Fibroblast of lung (primary cell): ENCODE results near the gene CFB. TPM values are rescaled to one million over a fixed set of nuclear protein-coding genes. Genes with fewer than 3 reads are reported as not detected.
A peak's percentile ranks its signal among the peaks of the same experiment; 100 is the strongest.

ENCODE experiments used
- DNase-seq, 2 donors: peaks; one replicate each; pipeline versions ENCODE4 v3.0.0 to v3.0.0-alpha.2; 2010; ENCODE audit warnings: low read depth in 2 of 2
- H2AFZ ChIP-seq: 2 replicates; pipeline ENCODE4 v1.5.1; 2012; ENCODE audit warnings: low read length, control low read depth, inconsistent platforms
- H3K27ac ChIP-seq: 2 replicates; pipeline ENCODE4 v1.5.1; 2011; ENCODE audit warnings: low read length, control low read depth; ENCODE audit not compliant: insufficient read depth
- H3K27me3 ChIP-seq: 2 replicates; pipeline ENCODE4 v1.5.1; 2011; ENCODE audit warnings: mild to moderate bottlenecking, low read length; ENCODE audit not compliant: control insufficient read depth, insufficient read depth
- H3K36me3 ChIP-seq: 2 replicates; pipeline ENCODE4 v1.5.1; 2011; ENCODE audit warnings: low read length; ENCODE audit not compliant: control insufficient read depth, insufficient read depth
- H3K4me1 ChIP-seq: 2 replicates; pipeline ENCODE4 v1.5.1; 2011; ENCODE audit warnings: low read length; ENCODE audit not compliant: control insufficient read depth, insufficient read depth; ENCODE audit errors: extremely low read depth
- H3K4me2 ChIP-seq: 2 replicates; pipeline ENCODE4 v1.5.1; 2011; ENCODE audit warnings: low read length, control low read depth; ENCODE audit not compliant: insufficient read depth; ENCODE audit errors: extremely low read depth
- H3K4me3 ChIP-seq, 4 experiments: fragments of 200-600 bp in 1 of 4; sonication (generic) in 1 of 4; replicated peaks in 1 of 4; 2 replicates each; pipeline ENCODE4 v1.5.1; 2011 to 2016; ENCODE audit warnings: low read length in 4 of 4, low read depth in 3 of 4, mild to moderate bottlenecking in 3 of 4, control low read depth in 2 of 4, inconsistent platforms in 1 of 4, mixed read lengths in 1 of 4; ENCODE audit not compliant: insufficient read depth in 1 of 4; ENCODE audit errors: control extremely low read depth in 1 of 4
- H3K79me2 ChIP-seq: 2 replicates; pipeline ENCODE4 v1.5.1; 2012; ENCODE audit warnings: mild to moderate bottlenecking, low read length, inconsistent platforms; ENCODE audit not compliant: control insufficient read depth, insufficient read depth
- H3K9ac ChIP-seq: 2 replicates; pipeline ENCODE4 v1.5.1; 2011; ENCODE audit warnings: mild to moderate bottlenecking, low read length, control low read depth; ENCODE audit not compliant: insufficient read depth
- H3K9me3 ChIP-seq: 2 replicates; pipeline ENCODE4 v1.5.1; 2012; ENCODE audit warnings: low read depth, low read length; ENCODE audit not compliant: control insufficient read depth, insufficient read depth
- H4K20me1 ChIP-seq: 2 replicates; pipeline ENCODE4 v1.5.1; 2011; ENCODE audit warnings: low read length; ENCODE audit not compliant: control insufficient read depth, insufficient read depth; ENCODE audit errors: extremely low read depth
- EZH2 ChIP-seq: IDR thresholded peaks from 2 replicates; pipeline ENCODE4 v1.5.1; 2012; ENCODE audit warnings: low read length, control low read depth, mild to moderate bottlenecking; ENCODE audit errors: missing control alignments
- polyA plus RNA-seq, 2 donors: library from polyadenylated mRNA; depleted of rRNA in 1 of 2; stranded (reverse) in 1 of 2; unstranded in 1 of 2; fragments of >200 nt; gene quantifications; 2 replicates each; pipeline ENCODE4 v1.2.1, GENCODE V29; 2011 to 2012; ENCODE audit warnings: missing spikeins in 1 of 2
- total RNA-seq: library from RNA; depleted of rRNA; stranded (reverse); fragments of >200 nt; gene quantifications from 2 replicates; pipeline ENCODE4 v1.2.1, GENCODE V29; 2014
- TF ChIP-seq, protein P1 (sequence below), 2 donors: IDR thresholded peaks in 1 of 2; conservative IDR thresholded peaks in 1 of 2; 1 replicate in 1 of 2; 2 replicates in 1 of 2; pipeline ENCODE4 v1.5.1; 2011 to 2012; ENCODE audit warnings: low read length in 2 of 2, control low read depth in 1 of 2, inconsistent platforms in 1 of 2, low read depth in 1 of 2, mild to moderate bottlenecking in 1 of 2

Gene CFB
- total and polyA plus RNA-seq, 2 donors (not counting 1 experiment from before 2014, with no cell fraction given): 21.7 to 62.9 TPM

DNA sequence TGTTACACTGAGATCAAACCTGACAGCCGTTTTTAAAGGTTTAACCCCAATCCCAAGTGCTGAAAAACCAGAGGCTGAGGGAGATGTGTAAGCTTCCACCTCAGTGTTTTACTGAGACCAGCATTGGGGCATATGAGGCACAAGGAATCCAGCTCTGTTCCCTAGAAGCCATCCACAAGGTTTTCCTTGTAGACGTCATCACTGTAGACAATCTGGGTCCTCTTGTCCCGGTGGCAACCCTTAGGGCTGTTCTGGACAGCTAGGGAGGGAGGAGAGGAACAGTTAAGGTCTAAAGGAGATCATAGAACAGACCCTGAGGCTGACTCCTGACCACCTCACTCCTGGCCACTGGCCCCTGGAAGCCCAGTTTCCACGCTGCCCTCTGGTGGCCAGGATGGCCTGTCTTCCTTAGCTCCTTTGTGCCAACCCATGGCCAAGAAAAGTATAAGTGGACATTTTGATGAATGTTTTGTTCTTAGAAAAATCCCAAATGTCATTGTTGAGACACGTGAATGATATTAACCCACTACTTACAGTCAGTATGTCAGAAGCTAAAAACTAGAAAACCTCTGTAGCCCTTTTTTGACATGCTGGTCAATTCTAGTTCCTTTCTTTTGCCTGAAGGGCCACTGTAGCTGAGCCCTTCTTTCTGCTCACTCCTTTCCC is 6.4 kb downstream of the CFB start:
- no peak overlapping the region for H2AFZ ChIP-seq
- H3K27ac ChIP-seq: no peak overlapping the region
- H3K36me3 ChIP-seq: peaks cover 25% of the 10 kb centered on the region
- peak; percentile 34 to 71 for DNase-seq
- no peak overlapping the region for H3K9ac ChIP-seq
- no peak overlapping the region for H3K4me3 ChIP-seq
- H3K9me3 ChIP-seq: no peaks in the 10 kb centered on the region
- H3K4me1 ChIP-seq: peaks cover 2% of the 10 kb centered on the region
- H3K4me2 ChIP-seq: no peak overlapping the region
- TF ChIP-seq, protein P1, sequence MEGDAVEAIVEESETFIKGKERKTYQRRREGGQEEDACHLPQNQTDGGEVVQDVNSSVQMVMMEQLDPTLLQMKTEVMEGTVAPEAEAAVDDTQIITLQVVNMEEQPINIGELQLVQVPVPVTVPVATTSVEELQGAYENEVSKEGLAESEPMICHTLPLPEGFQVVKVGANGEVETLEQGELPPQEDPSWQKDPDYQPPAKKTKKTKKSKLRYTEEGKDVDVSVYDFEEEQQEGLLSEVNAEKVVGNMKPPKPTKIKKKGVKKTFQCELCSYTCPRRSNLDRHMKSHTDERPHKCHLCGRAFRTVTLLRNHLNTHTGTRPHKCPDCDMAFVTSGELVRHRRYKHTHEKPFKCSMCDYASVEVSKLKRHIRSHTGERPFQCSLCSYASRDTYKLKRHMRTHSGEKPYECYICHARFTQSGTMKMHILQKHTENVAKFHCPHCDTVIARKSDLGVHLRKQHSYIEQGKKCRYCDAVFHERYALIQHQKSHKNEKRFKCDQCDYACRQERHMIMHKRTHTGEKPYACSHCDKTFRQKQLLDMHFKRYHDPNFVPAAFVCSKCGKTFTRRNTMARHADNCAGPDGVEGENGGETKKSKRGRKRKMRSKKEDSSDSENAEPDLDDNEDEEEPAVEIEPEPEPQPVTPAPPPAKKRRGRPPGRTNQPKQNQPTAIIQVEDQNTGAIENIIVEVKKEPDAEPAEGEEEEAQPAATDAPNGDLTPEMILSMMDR (conservative IDR thresholded peaks at IDR 0.05 in 1 of 2, IDR thresholded peaks at IDR 0.05 in 1 of 2; ENCODE audit: low read depth in 1 of 2, low read length in 2 of 2): peak; percentile 84 to 88
- TF ChIP-seq EZH2: no peak
- H4K20me1 ChIP-seq: no peaks in the 10 kb centered on the region
- no peaks in the 10 kb centered on the region for H3K27me3 ChIP-seq
- peaks cover 5% of the 10 kb centered on the region for H3K79me2 ChIP-seq

DNA sequence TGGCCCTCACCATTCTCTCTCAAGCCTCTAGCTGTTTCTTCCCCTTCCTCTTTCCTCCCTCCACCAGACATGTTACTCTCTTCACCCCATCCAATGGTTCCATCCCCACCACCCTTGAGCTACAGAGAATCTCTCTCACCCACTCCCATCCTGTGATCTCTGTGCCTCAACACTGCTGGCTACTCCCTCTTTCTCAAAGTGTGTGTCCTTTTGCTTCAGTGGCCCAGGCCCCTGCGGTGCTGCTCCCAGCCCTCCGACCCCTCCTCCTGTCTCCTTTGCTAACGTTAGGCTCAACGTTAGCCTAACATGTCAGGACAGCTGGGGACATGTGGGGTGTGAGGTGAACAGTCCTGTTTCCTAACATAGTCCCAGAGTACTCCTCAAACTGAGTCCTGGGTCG is 7.0 kb downstream of the CFB start:
- Histone ChIP-seq H3K36me3 (peaks cover 25% of the 10 kb centered on the region), H3K9ac (no peak overlapping the region), H3K79me2 (peaks cover 12% of the 10 kb centered on the region), H3K4me2 (no peak overlapping the region), H4K20me1 (no peaks in the 10 kb centered on the region), H3K4me3 (no peak overlapping the region), H3K9me3 (no peaks in the 10 kb centered on the region), H3K27ac (no peak overlapping the region), H3K27me3 (no peaks in the 10 kb centered on the region), H3K4me1 (peaks cover 5% of the 10 kb centered on the region), H2AFZ (no peak overlapping the region)
- no peak for TF ChIP-seq EZH2
- TF ChIP-seq, protein P1 (conservative IDR thresholded peaks at IDR 0.05 in 1 of 2, IDR thresholded peaks at IDR 0.05 in 1 of 2; ENCODE audit: low read depth in 1 of 2, low read length in 2 of 2): no peak
- no peak for DNase-seq

DNA sequence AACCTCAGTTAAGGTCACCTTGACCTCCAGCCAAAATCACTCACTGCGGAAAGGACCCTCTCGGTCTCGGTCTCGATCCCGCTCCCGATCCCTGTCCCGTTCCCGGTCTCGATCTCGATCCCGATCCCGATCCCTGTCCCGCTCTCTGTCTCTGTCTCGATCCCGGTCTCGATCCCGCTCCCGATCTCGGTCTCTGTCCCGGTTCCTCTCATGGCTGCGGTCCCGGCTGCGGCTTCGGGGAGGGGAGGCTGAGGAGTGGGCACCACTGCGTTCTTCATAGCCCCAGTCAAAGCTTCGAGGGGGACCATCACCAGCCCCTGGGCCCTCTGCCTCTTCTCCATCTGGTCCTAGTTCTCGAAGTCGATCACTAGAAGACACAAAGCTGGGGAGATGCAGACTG is 8.6 kb downstream of the CFB start:
- Histone ChIP-seq H3K27ac (no peak overlapping the region), H2AFZ (no peak overlapping the region), H3K79me2 (peaks cover 23% of the 10 kb centered on the region), H3K9me3 (no peaks in the 10 kb centered on the region), H3K4me2 (no peak overlapping the region), H3K27me3 (no peaks in the 10 kb centered on the region), H3K4me3 (no peak overlapping the region), H4K20me1 (no peaks in the 10 kb centered on the region), H3K9ac (no peak overlapping the region), H3K4me1 (peaks cover 3% of the 10 kb centered on the region), H3K36me3 (peaks cover 25% of the 10 kb centered on the region)
- TF ChIP-seq EZH2: no peak
- TF ChIP-seq, protein P1 (conservative IDR thresholded peaks at IDR 0.05 in 1 of 2, IDR thresholded peaks at IDR 0.05 in 1 of 2; ENCODE audit: low read depth in 1 of 2, low read length in 2 of 2): no peak
- DNase-seq: no peak
